Measurements from ENCODE around the gene NR1D2. TPM values are rescaled to one million over a fixed set of nuclear protein-coding genes. Genes with fewer than 3 reads are reported as not detected.

NR1D2 gene
- total RNA-seq, 1 experiment from 2014 or later = 23.9 TPM

DNA sequence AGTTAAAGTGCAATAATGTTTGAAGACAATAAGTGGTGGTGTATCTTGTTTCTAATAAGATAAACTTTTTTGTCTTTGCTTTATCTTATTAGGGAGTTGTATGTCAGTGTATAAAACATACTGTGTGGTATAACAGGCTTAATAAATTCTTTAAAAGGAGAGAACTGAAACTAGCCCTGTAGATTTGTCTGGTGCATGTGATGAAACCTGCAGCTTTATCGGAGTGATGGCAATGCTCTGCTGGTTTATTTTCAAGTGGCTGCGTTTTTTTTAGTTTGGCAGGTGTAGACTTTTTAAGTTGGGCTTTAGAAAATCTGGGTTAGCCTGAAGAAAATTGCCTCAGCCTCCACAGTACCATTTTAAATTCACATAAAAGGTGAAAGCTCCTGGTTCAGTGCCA lies 25.5 kb upstream of the NR1D2 start:
- no peak overlapping the region for H3K4me3 ChIP-seq (ENCODE audit: low read depth, low read length)
- Mint-ChIP-seq H3K27me3 (ENCODE audit: insufficient read depth, unreplicated experiment) (no peaks in the 10 kb centered on the region), H3K4me1 (ENCODE audit: low read depth, unreplicated experiment) (peaks cover 7% of the 10 kb centered on the region), H3K36me3 (ENCODE audit: insufficient read depth, unreplicated experiment) (peaks cover 70% of the 10 kb centered on the region), H3K4me3 (ENCODE audit: unreplicated experiment) (no peak overlapping the region), H3K9me3 (ENCODE audit: unreplicated experiment) (no peaks in the 10 kb centered on the region), H3K27ac (ENCODE audit: unreplicated experiment) (no peak overlapping the region)
- intact Hi-C loops (cut with micrococcal nuclease; ENCODE audit: unreplicated experiment) = no loop called here
- no peak for DNase-seq
- no TSS peak for BruUV-seq (replicated peaks)
- H3K4me1 ChIP-seq = peaks cover 22% of the 10 kb centered on the region
- ChIA-PET POLR2A (no interaction called here), CTCF (no interaction called here)
- H3K27me3 ChIP-seq (replicated peaks; ENCODE audit: control insufficient read depth, insufficient read depth, low read length) = no peaks in the 10 kb centered on the region
- TF ChIP-seq, protein P1, sequence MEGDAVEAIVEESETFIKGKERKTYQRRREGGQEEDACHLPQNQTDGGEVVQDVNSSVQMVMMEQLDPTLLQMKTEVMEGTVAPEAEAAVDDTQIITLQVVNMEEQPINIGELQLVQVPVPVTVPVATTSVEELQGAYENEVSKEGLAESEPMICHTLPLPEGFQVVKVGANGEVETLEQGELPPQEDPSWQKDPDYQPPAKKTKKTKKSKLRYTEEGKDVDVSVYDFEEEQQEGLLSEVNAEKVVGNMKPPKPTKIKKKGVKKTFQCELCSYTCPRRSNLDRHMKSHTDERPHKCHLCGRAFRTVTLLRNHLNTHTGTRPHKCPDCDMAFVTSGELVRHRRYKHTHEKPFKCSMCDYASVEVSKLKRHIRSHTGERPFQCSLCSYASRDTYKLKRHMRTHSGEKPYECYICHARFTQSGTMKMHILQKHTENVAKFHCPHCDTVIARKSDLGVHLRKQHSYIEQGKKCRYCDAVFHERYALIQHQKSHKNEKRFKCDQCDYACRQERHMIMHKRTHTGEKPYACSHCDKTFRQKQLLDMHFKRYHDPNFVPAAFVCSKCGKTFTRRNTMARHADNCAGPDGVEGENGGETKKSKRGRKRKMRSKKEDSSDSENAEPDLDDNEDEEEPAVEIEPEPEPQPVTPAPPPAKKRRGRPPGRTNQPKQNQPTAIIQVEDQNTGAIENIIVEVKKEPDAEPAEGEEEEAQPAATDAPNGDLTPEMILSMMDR (IDR thresholded peaks at IDR 0.05; ENCODE audit: insufficient read depth in 1 of 2, low read depth in 1 of 2, low read length in 1 of 2, severe bottlenecking in 1 of 2, unreplicated experiment in 1 of 2) = no peak
- no peaks in the 10 kb centered on the region for H3K9me3 ChIP-seq
- peaks cover 2% of the 10 kb centered on the region for H3K36me3 ChIP-seq (ENCODE audit: control insufficient read depth, insufficient read depth, low read length)

DNA sequence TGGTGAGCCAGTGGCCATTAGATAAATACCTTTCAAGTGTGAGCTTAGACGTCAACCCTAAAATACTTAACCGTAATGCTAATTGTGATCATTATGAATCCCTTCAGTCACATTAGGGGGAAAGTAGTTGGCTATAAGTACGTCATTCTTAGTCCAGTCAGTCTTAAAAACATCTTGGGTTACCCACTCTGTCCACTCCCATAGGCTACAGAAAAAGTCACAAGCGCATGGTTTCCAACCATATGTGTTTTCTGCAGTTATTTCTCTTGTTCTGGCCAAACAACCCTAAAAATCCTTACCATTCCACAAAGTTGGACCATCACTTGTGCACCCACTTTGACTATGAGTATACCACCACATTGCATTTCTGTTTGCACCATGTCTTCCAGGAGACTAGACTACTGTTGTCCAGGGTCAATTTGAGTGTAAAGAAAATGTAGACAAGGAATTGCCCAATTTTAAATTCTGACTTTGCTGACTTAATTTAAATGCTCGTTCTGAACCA lies 24.9 kb upstream of the NR1D2 start:
- Mint-ChIP-seq H3K4me1 (ENCODE audit: low read depth, unreplicated experiment) (peaks cover 7% of the 10 kb centered on the region), H3K27ac (ENCODE audit: unreplicated experiment) (no peak overlapping the region), H3K36me3 (ENCODE audit: insufficient read depth, unreplicated experiment) (peaks cover 70% of the 10 kb centered on the region), H3K4me3 (ENCODE audit: unreplicated experiment) (peak overlapping the region; percentile 27), H3K9me3 (ENCODE audit: unreplicated experiment) (no peaks in the 10 kb centered on the region), H3K27me3 (ENCODE audit: insufficient read depth, unreplicated experiment) (no peaks in the 10 kb centered on the region)
- H3K36me3 ChIP-seq (ENCODE audit: control insufficient read depth, insufficient read depth, low read length) = peaks cover 2% of the 10 kb centered on the region
- H3K4me1 ChIP-seq = peaks cover 16% of the 10 kb centered on the region
- ChIA-PET CTCF (no interaction called here), POLR2A (no interaction called here)
- no peak for DNase-seq
- BruUV-seq (replicated peaks) = no TSS peak
- no peaks in the 10 kb centered on the region for H3K27me3 ChIP-seq (replicated peaks; ENCODE audit: control insufficient read depth, insufficient read depth, low read length)
- TF ChIP-seq, protein P1 (IDR thresholded peaks at IDR 0.05; ENCODE audit: insufficient read depth in 1 of 2, low read depth in 1 of 2, low read length in 1 of 2, severe bottlenecking in 1 of 2, unreplicated experiment in 1 of 2) = no peak
- no peak overlapping the region for H3K4me3 ChIP-seq (ENCODE audit: low read depth, low read length)
- H3K9me3 ChIP-seq = no peaks in the 10 kb centered on the region
- intact Hi-C loops (cut with micrococcal nuclease; ENCODE audit: unreplicated experiment) = no loop called here

DNA sequence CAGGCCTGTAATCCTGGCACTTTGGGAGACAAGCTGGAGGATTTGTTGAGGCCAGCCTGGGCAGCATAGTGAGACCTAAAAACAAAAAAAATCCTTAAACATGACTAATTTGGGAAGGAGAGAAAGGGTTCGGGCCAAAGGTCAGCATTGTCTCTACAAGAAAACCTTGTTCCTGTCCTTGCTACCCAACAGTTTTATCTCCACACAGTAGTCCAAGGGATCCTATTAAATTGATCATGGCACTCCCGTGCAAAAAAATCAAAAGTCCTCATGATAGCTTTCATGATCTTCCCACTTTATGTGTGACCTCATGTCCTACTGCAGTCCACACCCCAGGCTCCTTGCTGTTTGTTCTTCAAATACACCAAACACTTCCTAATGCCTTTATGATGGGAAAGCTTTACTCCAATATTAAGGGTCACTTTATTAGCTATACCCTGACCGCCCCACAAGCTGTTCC lies 24.0 kb upstream of the NR1D2 start:
- H3K27me3 Mint-ChIP-seq (ENCODE audit: insufficient read depth, unreplicated experiment) = no peaks in the 10 kb centered on the region
- intact Hi-C loops (cut with micrococcal nuclease; ENCODE audit: unreplicated experiment) = no loop called here
- POLR2A ChIA-PET = interaction anchor here (0.8 kb wide), 1 partner anchor 33 kb away, joined by 4 read pairs; no protein-coding TSS in a partner anchor
- CTCF ChIA-PET = no interaction called here
- peaks cover 70% of the 10 kb centered on the region for H3K36me3 Mint-ChIP-seq (ENCODE audit: insufficient read depth, unreplicated experiment)
- no peaks in the 10 kb centered on the region for H3K9me3 ChIP-seq
- H3K27ac Mint-ChIP-seq (ENCODE audit: unreplicated experiment) = no peak overlapping the region
- no peak overlapping the region for H3K4me3 Mint-ChIP-seq (ENCODE audit: unreplicated experiment)
- no peaks in the 10 kb centered on the region for H3K9me3 Mint-ChIP-seq (ENCODE audit: unreplicated experiment)
- no peak for DNase-seq
- peaks cover 15% of the 10 kb centered on the region for H3K4me1 ChIP-seq
- H3K4me3 ChIP-seq (ENCODE audit: low read depth, low read length) = no peak overlapping the region
- no TSS peak for BruUV-seq (replicated peaks)
- H3K27me3 ChIP-seq (replicated peaks; ENCODE audit: control insufficient read depth, insufficient read depth, low read length) = no peaks in the 10 kb centered on the region
- peaks cover 2% of the 10 kb centered on the region for H3K36me3 ChIP-seq (ENCODE audit: control insufficient read depth, insufficient read depth, low read length)
- no peaks in the 10 kb centered on the region for H3K4me1 Mint-ChIP-seq (ENCODE audit: low read depth, unreplicated experiment)
- TF ChIP-seq, protein P1 (IDR thresholded peaks at IDR 0.05; ENCODE audit: insufficient read depth in 1 of 2, low read depth in 1 of 2, low read length in 1 of 2, severe bottlenecking in 1 of 2, unreplicated experiment in 1 of 2) = no peak
